GM19193 (cell line): ENCODE results near the gene ITM2C.

Experiments used
- POLR2A ChIP-seq: IDR thresholded peaks from 4 replicates; pipeline ENCODE4 v1.6.1; 2011; ENCODE audit not compliant: insufficient read depth, insufficient read length; ENCODE audit errors: extremely low read depth

Gene ITM2C

GRCh38 chr2:230919240-230919639, 54.5 kb downstream of the ITM2C start:
- TF ChIP-seq POLR2A = no peak

GRCh38 chr2:230919681-230920080, 54.9 kb downstream of the ITM2C start:
- no peak for TF ChIP-seq POLR2A

DNA sequence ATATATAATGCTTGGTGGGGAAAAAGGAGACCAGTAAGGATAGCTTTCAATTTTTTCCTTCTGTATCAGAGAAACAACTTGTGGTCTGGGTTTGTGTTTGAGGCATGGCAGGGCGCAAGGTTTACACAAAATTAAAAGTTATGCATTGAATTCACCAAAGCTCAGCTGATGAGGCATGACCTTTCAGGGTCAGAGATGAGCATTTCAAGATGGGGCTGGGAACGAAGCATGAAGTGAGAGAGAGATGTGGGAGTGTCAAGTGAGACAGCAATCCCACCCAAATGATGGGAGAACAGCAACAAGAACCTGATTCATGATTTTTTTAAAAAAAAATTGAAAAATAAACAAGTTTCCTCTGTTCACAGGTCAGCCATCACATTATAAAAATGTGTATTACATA, 55.4 kb downstream of the ITM2C start:
- TF ChIP-seq POLR2A = no peak

DNA sequence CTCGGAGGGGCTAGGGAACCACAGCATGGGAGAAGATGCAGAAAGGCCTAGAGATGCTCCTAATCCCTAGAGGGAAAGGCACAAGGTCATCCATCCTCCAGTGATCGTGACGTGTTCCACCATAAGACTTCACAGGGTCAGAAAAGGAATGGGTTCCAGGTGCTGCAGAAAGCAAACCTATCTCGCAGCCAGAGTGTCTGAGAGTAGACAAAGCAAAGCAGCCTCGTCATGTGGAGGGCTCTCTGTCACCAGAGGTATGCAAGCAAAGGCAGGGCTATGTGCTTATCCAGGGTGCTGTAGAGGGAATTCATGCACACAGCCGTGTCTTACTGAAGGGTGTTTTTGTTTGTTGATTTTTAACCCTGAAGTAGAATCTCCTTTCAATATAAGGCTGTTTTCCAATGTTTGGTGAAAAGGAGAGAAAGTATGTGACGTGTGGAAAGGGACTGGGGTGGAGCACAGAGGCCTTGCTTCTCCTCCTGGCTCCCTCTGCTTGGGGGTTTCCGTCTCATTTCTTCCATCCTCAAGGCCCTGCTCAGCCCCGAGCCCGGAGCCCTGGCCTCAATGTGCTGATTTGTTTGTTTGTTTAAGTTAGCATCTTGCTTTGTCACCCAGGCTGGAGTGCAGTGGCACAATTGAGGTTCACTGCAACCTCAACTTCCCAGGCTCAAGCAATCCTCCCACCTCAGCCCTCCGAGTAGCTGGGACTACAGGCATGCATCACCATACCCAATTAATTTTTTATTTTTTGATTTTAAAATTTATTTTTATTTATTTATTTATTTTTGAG, 57.3 kb downstream of the ITM2C start:
- no peak for TF ChIP-seq POLR2A

DNA sequence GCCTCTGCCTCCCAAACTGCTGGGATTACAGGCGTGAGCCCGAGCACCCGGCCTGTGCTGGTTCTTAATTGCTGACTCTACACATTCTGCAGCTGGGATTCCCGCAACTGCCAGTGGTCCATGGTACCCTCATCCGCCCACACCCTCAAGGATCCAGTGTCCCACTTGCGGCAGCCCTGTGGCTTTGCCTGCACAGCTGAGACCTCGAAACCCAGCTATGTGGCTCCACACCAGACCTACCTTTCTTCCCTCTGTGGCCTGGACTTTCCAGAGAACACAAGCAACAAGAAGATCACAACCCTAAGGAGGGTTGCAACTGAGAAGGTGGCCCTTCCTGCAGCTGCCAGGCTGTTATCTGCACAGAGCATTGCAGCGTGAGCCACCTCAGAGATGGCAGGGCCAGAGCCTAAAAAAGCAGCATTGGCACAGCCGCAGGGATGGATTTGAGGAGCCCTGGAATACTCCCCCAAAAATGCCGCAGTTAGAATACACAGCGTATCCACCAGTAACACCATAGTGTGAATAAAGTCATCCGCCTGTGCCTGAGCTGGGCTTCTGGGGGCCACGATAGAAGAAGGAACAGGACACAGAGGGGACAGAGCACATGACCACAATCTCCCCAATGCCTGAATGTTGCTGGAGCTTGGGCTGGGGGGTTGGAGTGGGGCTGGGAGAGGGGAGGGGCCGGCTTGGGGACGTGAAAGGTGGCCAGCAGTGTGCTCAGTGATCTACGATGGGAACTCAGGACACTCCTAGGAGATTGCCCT, 58.4 kb downstream of the ITM2C start:
- TF ChIP-seq POLR2A = no peak

DNA sequence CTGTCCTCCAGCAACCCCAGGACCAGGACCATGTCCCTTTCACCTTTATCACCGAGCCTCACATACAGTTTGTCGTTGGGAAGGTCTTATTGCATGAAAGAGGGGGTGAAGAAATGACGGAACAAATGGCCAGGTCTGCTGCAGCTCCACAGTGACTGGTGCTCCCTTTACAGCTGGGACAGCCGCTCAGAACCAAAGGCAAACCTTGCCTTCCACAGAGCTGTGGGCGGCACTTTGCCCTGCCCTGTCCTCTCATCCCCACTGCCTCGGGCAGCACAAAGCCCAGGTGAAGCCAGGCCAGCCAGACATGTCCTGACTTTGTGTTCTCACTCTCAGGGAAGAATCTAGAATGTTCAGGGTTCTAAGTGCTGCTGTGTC, 59.3 kb downstream of the ITM2C start:
- TF ChIP-seq POLR2A = peak; percentile 10

DNA sequence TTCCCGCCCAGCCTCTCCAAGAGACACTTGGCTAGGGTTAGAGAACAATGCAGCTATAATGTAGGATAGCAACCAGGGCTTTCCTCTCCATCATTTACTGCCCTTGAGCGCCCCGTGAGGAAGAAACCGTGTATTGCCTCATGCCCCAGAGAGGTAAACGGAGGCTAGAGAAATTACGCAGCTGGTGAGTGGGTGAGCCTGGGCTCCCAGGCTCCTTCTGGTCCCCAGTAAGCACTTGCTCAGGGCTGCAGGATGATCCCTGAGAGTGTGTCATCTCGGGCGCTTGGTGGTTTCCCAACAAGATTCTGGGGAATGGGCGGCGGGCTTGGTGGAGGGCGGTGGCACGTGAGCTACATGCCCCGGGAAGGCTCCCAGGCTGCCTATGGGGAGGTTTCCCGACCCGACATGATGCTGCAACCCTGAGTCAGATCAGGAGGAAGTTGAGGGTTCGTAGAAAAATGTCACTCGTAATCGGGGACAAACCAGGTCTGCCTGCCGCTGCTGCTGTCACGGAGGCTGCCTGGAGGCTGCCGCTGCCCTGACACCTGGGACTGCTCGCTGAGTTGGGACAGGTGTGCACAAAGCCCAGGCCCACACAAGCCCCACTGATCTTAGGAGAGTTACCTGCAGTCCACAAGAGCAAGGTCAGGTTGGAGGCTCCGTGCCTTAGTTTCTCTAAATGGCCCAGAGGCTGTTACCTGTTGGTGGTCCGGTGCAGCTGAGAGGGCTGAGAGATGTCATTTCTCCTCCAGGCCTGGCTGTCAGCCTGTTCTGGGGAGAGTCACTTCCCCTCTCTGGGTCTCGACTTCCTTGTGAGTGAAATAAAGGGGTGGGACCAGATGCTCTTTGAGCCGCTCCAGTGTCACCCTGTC, 60.0 kb downstream of the ITM2C start, which contains the start of gene GPR55:
TSS of gene GPR55 (minus strand) at position 773 of the 872 bp plus-strand sequence. CDS start 14,280 bp downstream, outside the sequence.
- peak; percentile 71 for TF ChIP-seq POLR2A

DNA sequence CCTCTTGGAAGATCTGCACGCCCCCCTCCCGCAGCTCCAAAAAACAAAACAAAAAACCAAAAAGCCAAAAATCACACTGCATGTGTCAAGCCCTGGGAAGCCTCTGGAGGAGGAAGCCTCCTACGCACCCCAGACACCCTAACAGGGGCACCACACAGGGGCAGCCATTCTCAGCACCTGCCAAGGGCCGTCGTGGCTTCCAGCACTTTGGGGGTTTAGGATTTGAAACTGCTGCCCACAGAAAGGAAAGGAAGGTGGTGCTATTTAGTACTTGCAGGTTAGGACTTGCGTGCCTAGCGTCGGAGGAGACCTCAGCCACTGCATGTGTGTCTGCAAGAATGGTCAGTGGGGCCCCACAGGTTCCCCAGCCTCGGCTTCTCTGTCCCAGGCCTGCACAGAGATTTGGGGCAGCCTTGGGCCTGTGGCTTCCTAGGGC, 60.7 kb downstream of the ITM2C start:
- TF ChIP-seq POLR2A = no peak

GRCh38 chr2:230925879-230926765, 61.4 kb downstream of the ITM2C start:
- peak; percentile 63 for TF ChIP-seq POLR2A

DNA sequence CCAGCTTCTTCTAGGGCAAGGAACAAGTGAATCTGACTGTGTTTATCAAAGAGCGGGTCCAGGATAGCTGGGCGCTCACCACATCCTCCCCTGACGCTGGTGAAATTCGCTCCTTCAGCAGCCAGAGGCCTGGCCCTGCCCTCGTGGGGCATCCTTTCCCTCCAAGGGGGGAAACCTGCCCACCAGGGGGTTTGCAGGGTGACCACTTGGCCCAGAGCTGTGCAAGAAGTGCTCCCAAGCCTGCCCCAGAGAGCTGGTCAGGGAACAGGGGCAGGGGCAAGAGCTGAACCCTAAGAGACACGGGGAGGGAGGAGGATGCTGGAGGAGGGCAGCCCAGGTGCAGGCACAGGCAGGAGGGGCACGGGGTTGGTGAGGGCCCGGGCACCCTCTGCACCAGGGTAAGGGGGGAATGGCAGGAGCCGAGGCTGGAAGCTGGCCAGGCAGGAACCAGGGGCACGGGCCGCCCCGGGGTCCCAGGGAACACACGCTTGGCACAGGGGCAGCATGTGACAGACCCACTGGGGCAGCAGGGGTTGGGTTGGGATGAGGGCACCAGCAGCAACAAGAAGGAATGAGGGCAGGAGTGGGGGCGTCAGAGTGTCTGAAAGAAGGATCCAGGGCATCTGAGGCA, 63.1 kb downstream of the ITM2C start:
- no peak for TF ChIP-seq POLR2A
